Adrenal gland (tissue), 12 donors: ENCODE data around the gene PFKFB4. TPM values are rescaled to one million over a fixed set of nuclear protein-coding genes. Genes with fewer than 3 reads are reported as not detected.
A peak's percentile ranks its signal among the peaks of the same experiment; 100 is the strongest.

ENCODE experiments used
- DNase-seq, 7 donors: peaks; one replicate each; pipeline ENCODE4 v3.0.0-alpha.2; 2019 to 2020
- H3K27ac ChIP-seq, 5 donors: fragments of 200-600 bp; sonication (generic) in 4 of 5; 1 replicate in 3 of 5; 2 replicates in 2 of 5; pipeline versions ENCODE4 v1.5.1 to v1.8.0; 2016 to 2020; ENCODE audit warnings: mild to moderate bottlenecking in 1 of 5
- H3K27me3 ChIP-seq: fragments of 200-600 bp; 2 replicates; pipeline ENCODE4 v1.8.0; 2021
- H3K36me3 ChIP-seq, 2 donors: fragments of 200-600 bp; replicated peaks in 1 of 2; 1 replicate in 1 of 2; 2 replicates in 1 of 2; pipeline versions ENCODE4 v1.5.1 to v1.8.0; 2018 to 2022
- H3K4me1 ChIP-seq, 2 donors: fragments of 200-600 bp; replicated peaks in 1 of 2; 1 replicate in 1 of 2; 2 replicates in 1 of 2; pipeline versions ENCODE4 v1.5.1 to v1.8.0; 2018 to 2021
- H3K4me3 ChIP-seq, 4 donors: fragments of 200-600 bp; sonication (generic) in 3 of 4; one replicate each; pipeline ENCODE4 v1.5.1; 2016 to 2018
- H3K9me3 ChIP-seq, 3 donors: fragments of 200-600 bp; sonication (generic) in 1 of 3; replicated peaks in 1 of 3; 1 replicate in 2 of 3; 2 replicates in 1 of 3; pipeline versions ENCODE4 v1.5.1 to v1.8.0; 2016 to 2021
- CTCF ChIP-seq, 6 experiments: fragments of 450-650 bp in 4 of 6; fragments of 200-600 bp in 2 of 6; sonication (generic) in 1 of 6; IDR thresholded peaks; 1 replicate in 5 of 6; 2 replicates in 1 of 6; pipeline versions ENCODE4 v1.5.1 to v1.8.0; 2016 to 2021; ENCODE audit warnings: antibody characterized with exemption in 6 of 6, mild to moderate bottlenecking in 2 of 6, moderate library complexity in 1 of 6
- POLR2A ChIP-seq, 2 donors: fragments of 450-650 bp; IDR thresholded peaks; one replicate each; pipeline ENCODE4 v1.6.1; 2017; ENCODE audit warnings: antibody characterized with exemption in 2 of 2, mild to moderate bottlenecking in 2 of 2, moderate library complexity in 1 of 2
- WGBS, 4 donors: extraction: QIAGEN DNeasy Blood & Tissue Kit in 2 of 4; methylation state at CpG; one replicate each; pipeline versions ENCODE4 v1.1.5 to v1.1.7; 2013 to 2017; 5-methylcytosine and 5-hydroxymethylcytosine counted together
- intact Hi-C, 2 donors: fragments of 100-400 bp; cut with DNase I; formaldehyde crosslinking; loops; one replicate each; pipeline versions ENCODE4 v1.14.1 to v1.15.0; 2022 to 2023
- polyA plus RNA-seq, 3 donors: library from polyadenylated mRNA; stranded (reverse); fragments of 200-250 nt in 2 of 3; fragments of 350-450 nt in 1 of 3; fragmentation: Illumina TruSeq in 1 of 3; extraction: RNeasy Lipid Tissue Mini Kit (QIAGEN cat#74804) in 1 of 3; gene quantifications; one replicate each; pipeline ENCODE4 v1.2.3, GENCODE V29; 2013 to 2014
- total RNA-seq, 9 donors: library from RNA; depleted of rRNA in 4 of 9; stranded (reverse); fragments of >200 nt in 4 of 9; fragments of 120-200 nt in 1 of 9; fragmentation: NEBNext Ultra II Directional in 1 of 9; extraction: Animal tissue kit (Norgen Biotek cat#: 25700) in 1 of 9; gene quantifications; one replicate each; pipeline versions ENCODE4 v1.1.0 to v1.2.4, GENCODE V29; 2013 to 2023
- donor health status: healthy with polysubstance abuse.
- donor health status: Bipolar disorder and iron deficiency.
- donor health status: DM: yes; HTN: yes; CAD: no.
- donor health status: DM: no; HTN: no; CAD: no.
- donor health status: DM: no; HTN: no; CAD: no.
- donor health status: DM: yes; HTN: yes; CAD: no.

The PFKFB4 gene
- total and polyA plus RNA-seq, 12 donors: 1.8 to 12.9 (median 4.5) TPM

GRCh38 chr3:48548729-48549705 lies 7.6 kb downstream of the PFKFB4 start:
- WGBS, 4 donors: 50 to 66% (median 59%) methylated on average over 4 to 10 of the region's 10 CpGs
- no peaks in the 10 kb centered on the region for H3K27me3 ChIP-seq
- H3K4me3 ChIP-seq: no peak overlapping the region
- peaks cover 0 to 4% of the 10 kb centered on the region in 2 donors for H3K36me3 ChIP-seq
- H3K9me3 ChIP-seq: no peaks in the 10 kb centered on the region
- H3K27ac ChIP-seq: no peak overlapping the region
- intact Hi-C loops: loop anchor here in 1 of 2 donors (2.0 kb wide), 1 partner anchor 84 kb away; no protein-coding TSS in a partner anchor
- TF ChIP-seq CTCF (IDR thresholded peaks at IDR 0.05) (peak; percentile 95 to 98 (median 96)), POLR2A (IDR thresholded peaks at IDR 0.05) (no peak)
- DNase-seq: peak; percentile 86 to 95 (median 88)
- H3K4me1 ChIP-seq: no peaks in the 10 kb centered on the region

- Histone ChIP-seq H3K36me3 (peaks cover 0 to 4% of the 10 kb centered on the region in 2 donors), H3K4me1 (peaks cover 0 to 3% of the 10 kb centered on the region in 2 donors), H3K9me3 (no peaks in the 10 kb centered on the region), H3K27ac (no peak overlapping the region), H3K4me3 (no peak overlapping the region), H3K27me3 (no peaks in the 10 kb centered on the region)
- intact Hi-C loops: loop anchor here in 1 of 2 donors (2.0 kb wide), 1 partner anchor 83 kb away; no protein-coding TSS in a partner anchor
- TF ChIP-seq CTCF (IDR thresholded peaks at IDR 0.05) (no peak), POLR2A (IDR thresholded peaks at IDR 0.05) (no peak)
- 65 to 74% (median 71%) methylated on average over 5 of the region's 5 CpGs for WGBS, 4 donors
- DNase-seq: no peak
Measured at GRCh38 chr3:48548126-48548525, 8.5 kb downstream of the PFKFB4 start.

GRCh38 chr3:48546203-48546829 lies 10.3 kb downstream of the PFKFB4 start:
- H3K4me3 ChIP-seq: no peak overlapping the region
- TF ChIP-seq CTCF (IDR thresholded peaks at IDR 0.05): no peak
- TF ChIP-seq POLR2A (IDR thresholded peaks at IDR 0.05): no peak
- H3K9me3 ChIP-seq: no peaks in the 10 kb centered on the region
- intact Hi-C loops: no loop called here
- peaks cover 0 to 3% of the 10 kb centered on the region in 2 donors for H3K4me1 ChIP-seq
- 35 to 79% (median 74%) methylated on average over 3 to 4 of the region's 4 CpGs for WGBS, 4 donors
- H3K36me3 ChIP-seq: peaks cover 0 to 4% of the 10 kb centered on the region in 2 donors
- H3K27me3 ChIP-seq: no peaks in the 10 kb centered on the region
- DNase-seq: peak in 1 of 7 donors; percentile 21
- no peak overlapping the region for H3K27ac ChIP-seq

GRCh38 chr3:48544141-48544540 lies 12.5 kb downstream of the PFKFB4 start:
- Histone ChIP-seq H3K4me1 (peaks cover 0 to 3% of the 10 kb centered on the region in 2 donors), H3K27ac (no peak overlapping the region), H3K4me3 (no peak overlapping the region), H3K9me3 (no peaks in the 10 kb centered on the region), H3K36me3 (peaks cover 0 to 4% of the 10 kb centered on the region in 2 donors), H3K27me3 (no peaks in the 10 kb centered on the region)
- intact Hi-C loops: no loop called here
- no peak for TF ChIP-seq POLR2A (IDR thresholded peaks at IDR 0.05)
- TF ChIP-seq CTCF (IDR thresholded peaks at IDR 0.05): no peak
- 75 to 86% (median 80%) methylated on average over 5 of the region's 5 CpGs for WGBS, 4 donors
- no peak for DNase-seq
